Parathyroid adenoma (tissue), 2 donors: ENCODE data around the gene ZBTB46.

Experiments
- H2AFZ ChIP-seq: fragments of 300-600 bp; sonication (generic); one replicate; pipeline ENCODE4 v1.7.0; 2017; ENCODE audit warnings: antibody characterized with exemption, mild to moderate bottlenecking
- H3K27ac ChIP-seq: fragments of 300-600 bp; sonication (generic); one replicate; pipeline ENCODE4 v1.7.0; 2017
- H3K27me3 ChIP-seq: fragments of 300-600 bp; sonication (generic); one replicate; pipeline ENCODE4 v1.7.0; 2017; ENCODE audit warnings: low read length; ENCODE audit not compliant: control insufficient read depth, insufficient read depth
- H3K36me3 ChIP-seq: fragments of 300-600 bp; sonication (generic); one replicate; pipeline ENCODE4 v1.7.0; 2017; ENCODE audit warnings: low read length; ENCODE audit not compliant: control insufficient read depth, insufficient read depth
- H3K4me1 ChIP-seq: fragments of 300-600 bp; sonication (generic); one replicate; pipeline ENCODE4 v1.7.0; 2017; ENCODE audit warnings: control low read depth
- H3K4me2 ChIP-seq: fragments of 300-600 bp; sonication (generic); one replicate; pipeline ENCODE4 v1.7.0; 2017; ENCODE audit warnings: low read length
- H3K4me3 ChIP-seq: fragments of 300-600 bp; sonication (generic); one replicate; pipeline ENCODE4 v1.7.0; 2017; ENCODE audit warnings: low read depth, low read length
- H3K79me2 ChIP-seq: fragments of 300-600 bp; sonication (generic); one replicate; pipeline ENCODE4 v1.7.0; 2017; ENCODE audit warnings: control low read depth
- H3K9ac ChIP-seq: fragments of 300-600 bp; sonication (generic); one replicate; pipeline ENCODE4 v1.7.0; 2017; ENCODE audit warnings: mild to moderate bottlenecking
- H3K9me3 ChIP-seq: fragments of 300-600 bp; sonication (generic); one replicate; pipeline ENCODE4 v1.7.0; 2017; ENCODE audit warnings: low read length; ENCODE audit not compliant: control insufficient read depth
- CTCF ChIP-seq: fragments of 300-600 bp; sonication (generic); IDR thresholded peaks from one replicate; pipeline ENCODE4 v1.7.0; 2017; ENCODE audit warnings: antibody characterized with exemption, mild to moderate bottlenecking
- donor health status: primary hyperparathyroidism.

The ZBTB46 gene

GRCh38 chr20:63700199-63701050 is 130.6 kb downstream of the ZBTB46 start:
- no peak overlapping the region for H2AFZ ChIP-seq
- no peak overlapping the region for H3K4me2 ChIP-seq
- H3K36me3 ChIP-seq: no peaks in the 10 kb centered on the region
- no peak overlapping the region for H3K4me3 ChIP-seq
- no peak for TF ChIP-seq CTCF
- H3K27ac ChIP-seq: no peak overlapping the region
- no peaks in the 10 kb centered on the region for H3K9me3 ChIP-seq
- H3K79me2 ChIP-seq: peaks cover 48% of the 10 kb centered on the region
- H3K9ac ChIP-seq: no peak overlapping the region
- no peaks in the 10 kb centered on the region for H3K27me3 ChIP-seq
- no peaks in the 10 kb centered on the region for H3K4me1 ChIP-seq

GRCh38 chr20:63699466-63700198 is 131.4 kb downstream of the ZBTB46 start:
- H3K27me3 ChIP-seq: no peaks in the 10 kb centered on the region
- H3K79me2 ChIP-seq: peaks cover 48% of the 10 kb centered on the region
- no peak overlapping the region for H2AFZ ChIP-seq
- no peak for TF ChIP-seq CTCF
- no peaks in the 10 kb centered on the region for H3K36me3 ChIP-seq
- no peaks in the 10 kb centered on the region for H3K9me3 ChIP-seq
- no peak overlapping the region for H3K4me2 ChIP-seq
- no peak overlapping the region for H3K27ac ChIP-seq
- H3K9ac ChIP-seq: no peak overlapping the region
- no peak overlapping the region for H3K4me3 ChIP-seq
- H3K4me1 ChIP-seq: no peaks in the 10 kb centered on the region

GRCh38 chr20:63698739-63699465 is 132.2 kb downstream of the ZBTB46 start:
- Histone ChIP-seq H3K9me3 (no peaks in the 10 kb centered on the region), H3K9ac (no peak overlapping the region), H3K79me2 (peaks cover 48% of the 10 kb centered on the region), H2AFZ (no peak overlapping the region), H3K27ac (no peak overlapping the region), H3K4me3 (no peak overlapping the region), H3K4me1 (no peaks in the 10 kb centered on the region), H3K4me2 (no peak overlapping the region), H3K27me3 (no peaks in the 10 kb centered on the region), H3K36me3 (no peaks in the 10 kb centered on the region)
- TF ChIP-seq CTCF: no peak

- no peak for TF ChIP-seq CTCF
- no peak overlapping the region for H3K9ac ChIP-seq
- peaks cover 41% of the 10 kb centered on the region for H3K79me2 ChIP-seq
- H3K27ac ChIP-seq: no peak overlapping the region
- H3K27me3 ChIP-seq: no peaks in the 10 kb centered on the region
- H3K4me2 ChIP-seq: no peak overlapping the region
- H3K4me3 ChIP-seq: no peak overlapping the region
- no peaks in the 10 kb centered on the region for H3K9me3 ChIP-seq
- H2AFZ ChIP-seq: no peak overlapping the region
- H3K36me3 ChIP-seq: no peaks in the 10 kb centered on the region
- H3K4me1 ChIP-seq: no peaks in the 10 kb centered on the region
Measured at GRCh38 chr20:63697868-63698545, 133.1 kb downstream of the ZBTB46 start.
